ENCODE measurements around the gene ZMAT5.

Gene ZMAT5

DNA sequence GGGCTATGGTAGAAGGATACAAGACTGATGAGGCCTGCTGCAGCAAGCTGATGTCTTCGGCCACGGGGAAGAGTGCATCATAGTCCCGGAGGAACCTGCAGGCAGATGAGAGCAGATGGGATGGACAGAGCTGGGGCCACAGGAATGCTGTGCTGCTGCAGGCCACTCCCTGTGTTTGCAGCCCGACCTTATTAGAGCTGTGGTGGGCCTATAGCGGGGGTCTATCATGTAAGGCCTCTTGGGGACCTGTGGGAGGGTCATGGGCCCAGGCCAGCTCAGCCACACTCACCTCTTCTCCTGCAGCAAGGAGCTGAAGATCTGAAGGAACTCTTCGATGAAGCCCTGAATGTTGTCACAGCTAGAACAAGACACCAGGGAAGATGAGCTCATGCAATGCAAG is 39.4 kb upstream of the ZMAT5 start:
- H3K27ac ChIP-seq: no peak overlapping the region
- no peak overlapping the region for H3K9ac ChIP-seq (ENCODE audit: insufficient read length)
- peaks cover 55% of the 10 kb centered on the region; the same call in 1 of the 2 replicates for H3K36me3 ChIP-seq (ENCODE audit: insufficient read depth, low read length)
- TF ChIP-seq EZH2 (IDR thresholded peaks at IDR 0.05) (no peak), POLR2AphosphoS5 (IDR thresholded peaks at IDR 0.05; ENCODE audit: borderline replicate concordance, low read depth, low read length) (no peak)
- H3K4me3 ChIP-seq: no peak overlapping the region
- DNase-seq (ENCODE audit: low read depth, low spot score): no peak
- no peaks in the 10 kb centered on the region for H3K9me3 ChIP-seq (ENCODE audit: low read depth, low read length)

DNA sequence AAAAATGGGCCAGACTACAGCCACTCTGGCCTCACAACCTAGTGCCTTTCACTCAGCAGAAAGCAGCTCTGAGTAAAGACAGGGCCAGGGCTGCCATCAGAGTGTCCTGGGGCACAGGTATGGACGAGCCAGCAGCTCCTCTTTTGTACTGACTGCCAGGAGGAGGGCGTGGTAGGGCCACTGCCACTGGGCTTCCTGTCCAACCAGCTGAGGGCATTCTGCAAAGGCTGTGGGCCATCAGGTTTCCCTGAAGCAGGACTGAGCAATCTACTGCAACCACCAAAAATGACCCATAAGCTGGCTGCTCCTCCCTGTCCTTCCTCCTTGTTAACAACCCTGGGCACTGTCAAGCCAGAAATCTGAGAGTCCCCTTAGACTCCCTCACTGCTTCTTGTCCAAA is 38.2 kb upstream of the ZMAT5 start:
- Histone ChIP-seq H3K4me3 (no peak overlapping the region), H3K36me3 (ENCODE audit: insufficient read depth, low read length) (peaks cover 64% of the 10 kb centered on the region; the same call in 1 of the 2 replicates), H3K27ac (no peak overlapping the region), H3K9ac (ENCODE audit: insufficient read length) (no peak overlapping the region), H3K9me3 (ENCODE audit: low read depth, low read length) (no peaks in the 10 kb centered on the region)
- no peak for DNase-seq (ENCODE audit: low read depth, low spot score)
- TF ChIP-seq POLR2AphosphoS5 (IDR thresholded peaks at IDR 0.05; ENCODE audit: borderline replicate concordance, low read depth, low read length) (no peak), FOXP2 (optimal IDR thresholded peaks at IDR 0.05; ENCODE audit: control extremely low read depth, extremely low read length, insufficient read depth) (no peak), EZH2 (IDR thresholded peaks at IDR 0.05) (no peak)

DNA sequence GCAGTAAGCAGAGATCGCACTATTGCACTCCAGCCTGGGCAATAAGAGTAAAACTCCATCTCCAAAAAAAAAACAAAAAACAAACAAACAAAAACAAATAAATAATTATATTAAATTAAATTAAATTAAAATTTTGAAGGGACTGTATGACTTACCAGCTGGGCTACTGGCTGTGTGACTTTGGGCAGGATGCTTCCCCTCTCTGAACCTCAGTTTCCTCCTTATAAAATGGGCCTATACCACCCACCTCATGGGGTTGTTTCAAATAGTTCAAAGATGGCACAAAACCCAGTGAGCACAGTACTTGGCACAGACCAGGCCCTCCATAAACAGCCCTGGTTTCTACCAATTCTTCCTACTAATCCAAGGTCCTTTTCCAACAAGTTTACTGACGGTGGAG is 36.4 kb upstream of the ZMAT5 start:
- no peak for DNase-seq (ENCODE audit: low read depth, low spot score)
- H3K9ac ChIP-seq (ENCODE audit: insufficient read length): no peak overlapping the region
- no peak overlapping the region for H3K4me3 ChIP-seq
- H3K27ac ChIP-seq: no peak overlapping the region
- TF ChIP-seq POLR2AphosphoS5 (IDR thresholded peaks at IDR 0.05; ENCODE audit: borderline replicate concordance, low read depth, low read length): no peak
- TF ChIP-seq EZH2 (IDR thresholded peaks at IDR 0.05): no peak
- no peak for TF ChIP-seq FOXP2 (optimal IDR thresholded peaks at IDR 0.05; ENCODE audit: control extremely low read depth, extremely low read length, insufficient read depth)
- peaks cover 70% of the 10 kb centered on the region; the same call in 1 of the 2 replicates for H3K36me3 ChIP-seq (ENCODE audit: insufficient read depth, low read length)
- H3K9me3 ChIP-seq (ENCODE audit: low read depth, low read length): no peaks in the 10 kb centered on the region

DNA sequence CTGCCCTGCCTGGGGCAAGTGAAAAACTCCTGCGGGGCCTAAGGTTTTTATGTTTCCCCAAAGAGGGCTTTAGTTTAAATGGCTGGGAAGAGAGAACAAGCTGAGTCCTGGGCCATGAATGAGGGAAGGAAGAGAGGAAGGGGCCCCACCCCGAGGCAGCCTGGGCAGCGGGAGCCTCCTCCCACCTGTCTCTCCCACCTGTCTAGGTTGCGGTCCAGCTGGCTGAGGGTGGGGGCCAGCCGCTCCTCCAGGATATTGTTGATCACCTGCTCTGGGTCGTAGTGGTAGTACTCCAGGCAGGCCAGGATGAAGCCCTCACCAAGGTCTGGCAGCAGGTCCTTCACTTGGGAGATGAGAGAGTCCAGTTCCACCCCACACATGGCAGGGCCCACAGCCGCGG is 35.0 kb upstream of the ZMAT5 start:
- Histone ChIP-seq H3K9ac (ENCODE audit: insufficient read length) (no peak overlapping the region), H3K27ac (no peak overlapping the region), H3K9me3 (ENCODE audit: low read depth, low read length) (no peaks in the 10 kb centered on the region), H3K4me3 (no peak overlapping the region), H3K36me3 (ENCODE audit: insufficient read depth, low read length) (peaks cover 64% of the 10 kb centered on the region; the same call in 1 of the 2 replicates)
- DNase-seq (ENCODE audit: low read depth, low spot score): no peak
- TF ChIP-seq EZH2 (IDR thresholded peaks at IDR 0.05) (no peak), POLR2AphosphoS5 (IDR thresholded peaks at IDR 0.05; ENCODE audit: borderline replicate concordance, low read depth, low read length) (no peak), FOXP2 (optimal IDR thresholded peaks at IDR 0.05; ENCODE audit: control extremely low read depth, extremely low read length, insufficient read depth) (no peak)

DNA sequence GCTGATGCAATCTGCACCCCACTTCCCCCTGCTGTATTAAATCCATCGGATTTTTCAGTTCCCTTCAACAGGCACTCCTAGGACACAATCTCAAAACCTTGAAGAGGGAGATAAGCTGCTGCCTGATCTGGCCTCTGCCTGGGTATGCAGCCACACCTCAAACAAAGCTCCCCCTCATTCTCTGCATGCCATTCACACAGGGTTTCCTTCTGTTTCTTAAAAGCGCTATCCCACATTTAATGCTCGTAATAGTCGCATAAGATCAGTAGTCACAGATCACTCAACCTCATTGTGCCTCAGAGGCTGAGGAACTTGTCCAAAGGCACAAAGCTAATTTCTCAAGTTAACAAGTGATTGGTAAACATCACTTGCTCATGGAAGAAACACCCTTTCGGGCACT is 34.3 kb upstream of the ZMAT5 start:
- TF ChIP-seq POLR2AphosphoS5 (IDR thresholded peaks at IDR 0.05; ENCODE audit: borderline replicate concordance, low read depth, low read length) (no peak), EZH2 (IDR thresholded peaks at IDR 0.05) (no peak), FOXP2 (optimal IDR thresholded peaks at IDR 0.05; ENCODE audit: control extremely low read depth, extremely low read length, insufficient read depth) (no peak)
- no peak for DNase-seq (ENCODE audit: low read depth, low spot score)
- Histone ChIP-seq H3K36me3 (ENCODE audit: insufficient read depth, low read length) (peaks cover 58% of the 10 kb centered on the region; the same call in 1 of the 2 replicates), H3K9ac (ENCODE audit: insufficient read length) (no peak overlapping the region), H3K27ac (no peak overlapping the region), H3K9me3 (ENCODE audit: low read depth, low read length) (no peaks in the 10 kb centered on the region), H3K4me3 (no peak overlapping the region)

DNA sequence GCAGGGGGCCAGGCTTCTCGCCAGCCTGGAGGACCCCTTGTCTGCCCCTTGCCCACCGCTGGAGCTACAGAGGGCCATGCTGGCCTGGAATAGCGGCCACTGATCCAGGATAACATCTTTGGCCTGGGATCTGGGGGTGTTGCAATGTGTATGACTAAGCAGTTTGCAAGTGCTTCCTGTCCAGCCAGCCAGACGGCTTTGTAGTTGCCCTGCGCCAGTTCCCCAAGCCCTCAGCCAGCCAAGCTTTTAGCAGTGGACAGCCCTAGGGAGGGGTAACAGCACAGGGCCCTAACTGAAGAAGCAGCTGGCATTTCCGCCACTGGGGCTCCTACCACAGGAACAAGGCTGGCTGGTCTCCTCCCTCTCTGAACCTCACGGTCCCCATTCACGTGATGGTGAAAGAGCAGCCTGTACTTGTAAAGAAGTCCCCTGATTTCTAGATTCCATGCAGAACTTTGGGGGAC is 32.4 kb upstream of the ZMAT5 start:
- Histone ChIP-seq H3K36me3 (ENCODE audit: insufficient read depth, low read length) (peaks cover 46% of the 10 kb centered on the region; the same call in 1 of the 2 replicates), H3K27ac (no peak overlapping the region)
- DNase-seq (ENCODE audit: low read depth, low spot score): no peak

DNA sequence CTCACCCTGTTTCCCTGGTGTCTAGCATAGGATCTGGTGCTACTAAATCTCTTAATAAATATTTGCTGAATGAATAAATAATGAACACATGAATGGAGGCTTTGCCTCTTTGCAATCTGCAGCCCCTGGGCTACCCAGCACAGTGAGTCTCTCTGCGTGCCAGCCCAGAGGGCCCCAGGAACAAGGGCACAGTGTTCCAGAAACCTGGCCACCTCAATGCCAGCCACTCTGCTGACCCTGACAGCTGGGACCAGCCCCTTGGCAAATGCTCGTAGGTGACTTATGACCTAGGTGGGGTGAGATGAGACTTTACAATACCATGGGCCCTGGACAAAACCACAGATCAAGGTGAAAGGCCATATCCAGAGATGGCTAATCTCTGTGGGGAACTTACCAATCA is 32.0 kb upstream of the ZMAT5 start:
- Histone ChIP-seq H3K9me3 (ENCODE audit: low read depth, low read length) (no peaks in the 10 kb centered on the region), H3K4me3 (no peak overlapping the region), H3K36me3 (ENCODE audit: insufficient read depth, low read length) (peaks cover 42% of the 10 kb centered on the region; the same call in 1 of the 2 replicates), H3K9ac (ENCODE audit: insufficient read length) (no peak overlapping the region), H3K27ac (no peak overlapping the region)
- no peak for DNase-seq (ENCODE audit: low read depth, low spot score)
- TF ChIP-seq EZH2 (IDR thresholded peaks at IDR 0.05) (no peak), POLR2AphosphoS5 (IDR thresholded peaks at IDR 0.05; ENCODE audit: borderline replicate concordance, low read depth, low read length) (no peak), FOXP2 (optimal IDR thresholded peaks at IDR 0.05; ENCODE audit: control extremely low read depth, extremely low read length, insufficient read depth) (no peak)

More for the DNA sequence above, 32.4 kb upstream of the ZMAT5 start:
- no peaks in the 10 kb centered on the region for H3K9me3 ChIP-seq (ENCODE audit: low read depth, low read length)
- H3K4me3 ChIP-seq: no peak overlapping the region
- no peak overlapping the region for H3K9ac ChIP-seq (ENCODE audit: insufficient read length)
- TF ChIP-seq POLR2AphosphoS5 (IDR thresholded peaks at IDR 0.05; ENCODE audit: borderline replicate concordance, low read depth, low read length) (no peak), FOXP2 (optimal IDR thresholded peaks at IDR 0.05; ENCODE audit: control extremely low read depth, extremely low read length, insufficient read depth) (no peak), EZH2 (IDR thresholded peaks at IDR 0.05) (no peak)

DNA sequence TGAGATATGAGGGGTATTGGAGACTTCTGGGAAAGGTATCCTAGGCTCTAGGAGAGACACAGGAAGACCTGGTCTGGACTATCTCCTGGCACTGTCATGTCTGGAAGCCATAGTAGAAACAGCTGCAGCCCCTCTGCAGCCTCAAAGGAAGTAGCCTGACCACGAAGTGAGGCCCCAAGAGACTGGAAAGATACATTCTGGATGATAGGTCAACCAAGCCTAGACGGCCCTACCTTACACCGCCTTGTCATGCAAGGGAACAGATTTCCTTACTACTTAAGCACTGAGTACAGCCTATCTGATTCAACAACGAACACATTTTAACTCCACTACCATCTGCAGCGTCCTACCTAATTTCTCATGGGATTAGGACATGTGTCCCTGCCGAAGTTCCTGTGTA is 31.5 kb upstream of the ZMAT5 start:
- H3K4me3 ChIP-seq: no peak overlapping the region
- no peaks in the 10 kb centered on the region for H3K9me3 ChIP-seq (ENCODE audit: low read depth, low read length)
- peaks cover 39% of the 10 kb centered on the region; the same call in 1 of the 2 replicates for H3K36me3 ChIP-seq (ENCODE audit: insufficient read depth, low read length)
- no peak overlapping the region for H3K9ac ChIP-seq (ENCODE audit: insufficient read length)
- H3K27ac ChIP-seq: no peak overlapping the region
- DNase-seq (ENCODE audit: low read depth, low spot score): no peak
- TF ChIP-seq EZH2 (IDR thresholded peaks at IDR 0.05) (no peak), FOXP2 (optimal IDR thresholded peaks at IDR 0.05; ENCODE audit: control extremely low read depth, extremely low read length, insufficient read depth) (no peak), POLR2AphosphoS5 (IDR thresholded peaks at IDR 0.05; ENCODE audit: borderline replicate concordance, low read depth, low read length) (no peak)

DNA sequence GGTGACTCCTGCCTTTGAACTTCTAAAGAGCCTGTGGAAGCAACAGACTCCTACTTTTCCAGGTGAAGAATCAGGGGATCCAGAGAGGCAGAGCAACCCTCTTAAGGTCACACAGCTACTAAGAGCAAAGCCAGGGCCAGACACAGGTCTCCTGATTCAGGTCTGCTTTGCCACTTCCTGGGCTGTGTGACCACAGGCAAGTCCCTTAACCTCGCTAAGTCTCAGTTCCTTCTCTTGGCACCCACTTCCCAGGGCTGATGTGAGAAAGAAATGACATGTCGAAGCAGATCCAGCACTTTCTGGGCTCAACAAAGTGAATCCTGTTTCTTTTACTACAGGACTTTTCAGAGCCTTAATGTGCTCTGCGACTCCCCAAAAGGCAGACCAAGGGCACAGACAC is 30.5 kb upstream of the ZMAT5 start:
- Histone ChIP-seq H3K27ac (no peak overlapping the region), H3K36me3 (ENCODE audit: insufficient read depth, low read length) (peaks cover 40% of the 10 kb centered on the region; the same call in 1 of the 2 replicates), H3K9ac (ENCODE audit: insufficient read length) (no peak overlapping the region), H3K9me3 (ENCODE audit: low read depth, low read length) (no peaks in the 10 kb centered on the region), H3K4me3 (no peak overlapping the region)
- TF ChIP-seq FOXP2 (optimal IDR thresholded peaks at IDR 0.05; ENCODE audit: control extremely low read depth, extremely low read length, insufficient read depth) (no peak), EZH2 (IDR thresholded peaks at IDR 0.05) (no peak), POLR2AphosphoS5 (IDR thresholded peaks at IDR 0.05; ENCODE audit: borderline replicate concordance, low read depth, low read length) (no peak)
- no peak for DNase-seq (ENCODE audit: low read depth, low spot score)
